ENCODE data around the gene SAA1.
"Not testable (repeated sequence)": the region's sequence is repeated elsewhere in the genome, so short reads cannot be mapped to it uniquely, and the experiment has no call there.

The SAA1 gene

DNA sequence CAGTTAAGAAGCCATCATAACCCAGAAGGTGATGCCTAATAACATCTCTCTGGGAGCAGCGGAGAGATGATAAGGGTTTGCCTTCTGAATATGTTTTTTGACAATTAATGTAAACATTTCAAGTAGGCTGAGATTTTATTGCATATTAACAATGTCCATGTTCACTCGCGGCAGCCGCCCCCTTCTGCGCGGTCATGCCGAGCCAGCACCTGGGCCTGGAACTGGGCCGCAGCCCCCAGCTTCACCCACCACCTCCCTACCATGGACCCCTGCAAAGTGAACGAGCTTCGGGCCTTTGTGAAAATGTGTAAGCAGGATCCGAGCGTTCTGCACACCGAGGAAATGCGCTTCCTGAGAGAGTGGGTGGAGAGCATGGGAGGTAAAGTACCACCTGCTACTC, 4.3 kb upstream of the SAA1 start:
- no peak for DNase-seq

DNA sequence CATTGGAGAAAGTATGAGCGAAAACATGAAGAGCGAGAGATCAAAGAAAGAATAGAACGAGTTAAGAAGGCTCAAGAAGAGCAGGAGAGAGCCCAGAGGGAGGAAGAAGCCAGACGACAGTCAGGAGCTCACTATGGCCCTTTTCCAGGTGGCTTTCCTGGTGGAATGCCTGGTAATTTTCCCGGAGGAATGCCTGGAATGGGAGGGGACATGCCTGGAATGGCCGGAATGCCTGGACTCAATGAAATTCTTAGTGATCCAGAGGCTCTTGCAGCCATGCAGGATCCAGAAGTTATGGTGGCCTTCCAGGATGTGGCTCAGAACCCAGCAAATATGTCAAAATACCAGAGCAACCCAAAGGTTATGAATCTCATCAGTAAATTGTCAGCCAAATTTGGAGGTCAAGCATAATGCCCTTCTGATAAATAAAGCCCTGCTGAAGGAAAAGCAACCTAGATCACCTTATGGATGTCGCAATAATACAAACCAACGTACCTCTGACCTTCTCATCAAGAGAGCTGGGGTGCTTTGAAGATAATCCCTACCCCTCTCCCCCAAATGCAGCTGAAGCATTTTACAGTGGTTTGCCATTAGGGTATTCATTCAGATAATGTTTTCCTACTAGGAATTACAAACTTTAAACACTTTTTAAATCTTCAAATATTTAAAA, 3.2 kb upstream of the SAA1 start:
- DNase-seq, result not testable (repeated sequence)

DNA sequence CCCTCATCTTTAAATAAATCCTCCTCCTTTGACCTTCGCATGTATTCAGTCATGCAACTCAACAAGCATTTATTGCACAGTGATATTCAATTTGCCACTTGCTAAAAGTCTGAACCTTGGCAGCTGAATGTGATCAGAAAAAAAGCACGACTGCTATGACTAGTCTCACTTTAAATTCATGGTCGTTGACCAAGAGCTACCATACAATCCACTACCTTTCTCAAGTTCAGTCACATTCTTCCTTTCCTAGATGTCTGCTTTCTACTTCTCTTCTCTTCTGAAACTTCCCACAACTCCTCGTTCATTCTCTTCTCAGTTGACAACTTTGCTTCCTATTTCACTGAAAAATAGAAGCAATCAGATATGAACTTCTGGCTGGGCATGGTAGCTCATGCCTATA, 2.0 kb upstream of the SAA1 start:
- no peak for DNase-seq

DNA sequence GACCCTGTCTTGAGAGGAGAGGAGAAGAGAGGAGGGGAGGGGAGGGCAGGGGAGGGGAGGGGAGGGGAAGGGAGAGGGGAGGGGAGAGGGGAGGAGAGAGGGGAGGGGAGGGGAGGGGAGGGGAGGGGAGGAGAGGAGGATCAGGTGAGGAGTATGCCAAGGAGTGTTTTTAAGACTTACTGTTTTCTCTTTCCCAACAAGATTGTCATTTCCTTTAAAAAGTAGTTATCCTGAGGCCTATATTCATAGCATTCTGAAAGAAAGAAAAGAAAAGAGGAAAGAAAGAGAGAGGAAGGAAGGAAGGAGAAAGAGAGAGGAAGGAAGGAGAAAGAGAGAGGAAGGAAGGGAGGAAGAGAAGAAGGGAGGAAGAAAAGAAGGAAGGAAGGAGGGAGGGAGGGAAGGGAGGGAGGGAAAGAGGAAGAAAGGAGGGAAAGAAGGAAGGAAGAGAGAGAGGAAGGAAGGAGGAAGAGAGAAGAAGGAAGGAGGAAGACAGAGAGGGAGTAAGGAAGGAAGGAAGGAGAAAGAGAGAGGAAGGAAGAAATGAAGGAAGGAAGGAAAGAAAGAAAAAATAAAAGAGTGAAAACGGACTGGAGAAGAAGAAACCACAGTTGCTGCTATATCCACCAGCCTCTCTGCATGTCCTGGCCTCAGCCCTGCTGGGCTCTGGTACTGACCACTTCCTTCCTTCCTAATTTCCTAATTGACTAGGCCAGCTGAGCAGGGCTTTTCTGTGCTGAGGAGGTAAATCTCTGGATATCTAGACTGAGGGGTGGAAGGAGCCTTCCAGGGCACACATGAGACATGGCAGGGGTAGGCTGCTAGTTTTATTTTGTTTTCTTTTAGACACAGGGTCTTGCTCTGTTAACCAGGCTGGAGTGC, 1.1 kb upstream of the SAA1 start:
- DNase-seq, result no peak

DNA sequence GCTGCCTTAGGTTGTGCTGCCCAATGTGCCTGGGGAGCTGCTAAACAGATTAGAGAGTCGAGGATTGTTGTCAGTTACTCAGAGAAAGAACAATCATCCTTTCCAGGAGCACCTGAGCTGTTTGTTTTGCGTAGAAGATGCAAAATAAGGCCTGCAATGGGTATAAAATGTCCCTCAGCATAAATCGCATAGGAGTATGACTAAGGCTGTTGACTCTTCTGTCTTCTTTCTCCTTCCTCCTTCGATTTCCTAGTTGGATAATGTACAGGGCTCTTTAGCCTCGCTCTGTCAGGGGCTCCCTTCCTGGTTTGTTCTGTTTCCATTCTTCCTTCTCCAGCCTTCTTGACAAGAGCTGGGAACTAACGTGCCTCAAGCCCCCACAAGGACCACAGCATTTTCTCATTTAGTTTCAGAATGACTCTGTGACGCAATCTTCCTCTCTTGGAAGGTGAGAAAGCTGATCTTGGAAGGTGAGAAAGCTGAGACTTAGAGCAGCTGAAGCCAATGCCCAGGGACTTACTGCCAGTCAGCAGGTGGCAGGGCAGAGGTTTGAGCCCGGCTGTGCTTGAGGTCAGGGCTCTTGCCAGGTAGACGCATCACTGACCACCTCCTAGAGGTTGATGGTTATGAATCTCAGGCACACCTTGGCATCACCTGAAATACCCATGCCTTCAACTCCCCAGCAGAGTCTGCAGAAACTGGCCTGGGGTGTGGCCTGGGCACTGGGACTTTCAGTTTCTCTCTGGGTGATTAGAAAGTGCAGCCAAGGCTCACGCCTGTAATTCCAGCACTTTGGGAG, 1.5 kb downstream of the SAA1 start:
- not testable (repeated sequence) for DNase-seq

DNA sequence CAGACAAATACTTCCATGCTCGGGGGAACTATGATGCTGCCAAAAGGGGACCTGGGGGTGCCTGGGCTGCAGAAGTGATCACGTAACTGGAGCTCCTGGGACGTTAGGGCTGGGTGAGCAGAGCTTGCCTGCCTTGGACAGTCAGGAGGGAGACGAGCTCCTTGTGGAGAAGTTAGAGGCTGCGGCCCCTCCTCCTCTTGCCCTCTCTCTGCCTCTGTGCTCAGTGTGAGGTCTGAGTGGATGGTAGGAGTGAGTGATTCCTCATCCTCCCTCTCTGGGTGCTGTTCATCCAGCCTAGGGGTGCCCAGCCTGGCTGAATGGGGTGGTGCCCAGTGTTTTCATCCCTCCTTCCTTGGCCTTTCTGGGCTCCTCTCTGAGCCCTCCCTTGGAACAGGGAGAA, 3.2 kb downstream of the SAA1 start:
- DNase-seq, result not testable (repeated sequence)

DNA sequence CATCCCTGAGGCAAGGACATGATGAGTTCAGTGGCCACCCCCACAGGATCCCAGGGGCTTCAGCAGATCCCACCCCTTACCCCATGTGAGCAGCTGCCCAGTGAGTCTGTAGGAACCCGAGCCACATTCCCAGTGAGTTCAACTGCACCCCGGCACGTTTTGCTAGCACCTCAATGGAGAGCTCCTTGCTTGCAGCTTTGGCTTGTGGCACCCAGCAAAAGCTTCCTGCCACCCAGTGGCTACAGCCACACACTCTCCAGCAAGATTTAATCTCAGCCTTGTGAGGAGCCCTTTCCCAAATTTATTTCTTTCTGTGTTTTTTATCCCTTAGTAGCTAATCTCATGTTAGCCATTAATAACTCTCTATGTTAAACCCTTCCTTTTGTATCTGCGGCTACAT, 4.0 kb downstream of the SAA1 start:
- DNase-seq, result no peak

DNA sequence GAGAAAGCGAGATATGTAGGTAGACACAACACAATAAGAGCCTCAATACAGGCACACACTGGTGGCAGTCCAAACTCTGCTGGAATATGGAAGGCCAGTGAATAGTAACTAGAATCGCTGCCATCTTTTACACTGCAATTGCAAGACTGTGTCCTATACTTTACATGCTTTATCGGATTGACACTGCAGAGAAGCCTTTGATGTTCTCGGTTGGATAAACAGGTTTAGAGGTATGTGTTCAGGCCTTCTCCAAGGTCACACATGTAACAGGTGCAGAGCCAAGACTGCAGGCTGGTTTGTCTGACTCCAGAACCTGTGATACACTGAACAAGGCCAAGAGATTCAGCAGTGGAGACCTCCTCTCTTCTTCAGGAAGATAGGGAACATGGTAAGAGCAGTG, 5.1 kb downstream of the SAA1 start:
- no peak for DNase-seq

DNA sequence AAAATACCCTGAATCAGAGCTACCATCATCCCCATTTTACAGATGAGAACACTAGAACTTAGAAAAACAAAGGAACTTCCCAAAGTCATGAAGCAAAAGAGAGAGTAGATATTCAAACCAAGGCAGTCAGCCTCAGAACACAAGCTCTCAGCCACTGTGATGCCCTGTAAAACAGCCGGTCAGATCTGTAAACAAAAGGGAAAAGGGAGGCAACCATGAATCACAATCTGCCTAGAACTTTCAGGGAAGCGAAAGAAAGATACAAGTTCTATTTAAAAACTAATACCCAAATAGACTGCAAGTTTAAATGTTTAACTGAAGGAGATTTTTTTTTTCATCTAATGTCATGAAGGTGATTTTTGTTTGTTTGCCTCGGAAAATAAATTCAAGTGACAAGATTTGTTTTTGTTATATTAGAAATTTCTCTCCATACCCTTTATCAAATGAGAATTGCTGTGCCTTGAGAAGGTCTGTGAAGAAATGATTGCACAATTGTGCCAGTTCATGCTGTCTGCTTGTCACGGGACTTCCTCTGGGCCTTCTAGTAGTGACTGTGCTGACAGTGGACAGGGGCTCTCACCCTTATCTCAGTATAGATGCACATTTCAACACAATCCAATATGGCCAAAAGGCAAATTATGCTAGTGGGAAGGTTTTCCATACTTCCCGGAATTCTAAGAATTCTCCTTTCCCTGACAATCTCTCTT, 11.7 kb downstream of the SAA1 start:
- no peak for DNase-seq

DNA sequence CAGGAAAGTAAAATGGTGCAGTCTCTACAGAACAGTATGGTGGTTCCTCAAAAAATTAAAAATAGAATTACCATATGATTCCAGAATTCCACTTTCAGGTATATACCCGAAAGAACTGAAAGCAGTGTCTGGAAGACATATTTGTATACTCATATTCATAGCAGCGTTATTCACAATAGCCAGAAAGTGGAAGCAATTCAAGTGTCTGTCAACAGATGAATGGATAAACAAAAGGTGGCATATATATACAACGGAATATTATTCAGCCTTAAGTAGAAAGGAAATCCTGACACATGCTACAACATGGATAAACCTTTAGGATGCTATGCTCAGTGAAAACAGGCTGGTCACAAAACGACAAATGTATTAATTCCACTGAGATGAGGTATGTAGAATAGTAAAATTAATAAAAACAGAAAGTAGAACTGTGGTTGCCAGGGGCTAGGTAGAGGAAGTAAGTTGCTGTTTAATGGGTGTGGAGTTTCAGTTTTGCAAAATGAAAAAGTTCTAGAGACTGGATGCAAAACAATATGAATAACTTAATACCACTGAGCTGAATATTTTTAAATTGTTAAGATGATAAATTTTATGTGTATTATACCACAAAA, 14.5 kb downstream of the SAA1 start:
- no peak for DNase-seq

DNA sequence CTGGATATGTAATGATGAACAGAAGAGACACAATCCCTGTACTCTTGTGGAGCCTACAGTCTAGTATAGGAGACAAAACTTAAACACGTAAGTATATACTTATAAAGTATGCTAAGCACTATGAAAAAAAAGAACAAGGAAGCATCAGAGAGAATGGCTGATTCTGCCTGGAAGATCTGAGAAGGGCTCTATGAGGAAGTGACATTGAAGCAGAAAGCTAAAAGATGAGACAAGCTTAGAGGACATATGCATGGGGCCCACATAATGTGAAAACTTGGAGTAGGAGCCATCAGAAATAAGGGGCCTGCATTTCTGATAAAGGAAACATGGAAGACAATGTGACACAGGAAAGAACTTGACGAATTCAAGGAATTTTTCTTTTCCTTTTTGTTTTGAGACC, 16.6 kb downstream of the SAA1 start:
- no peak for DNase-seq

DNA sequence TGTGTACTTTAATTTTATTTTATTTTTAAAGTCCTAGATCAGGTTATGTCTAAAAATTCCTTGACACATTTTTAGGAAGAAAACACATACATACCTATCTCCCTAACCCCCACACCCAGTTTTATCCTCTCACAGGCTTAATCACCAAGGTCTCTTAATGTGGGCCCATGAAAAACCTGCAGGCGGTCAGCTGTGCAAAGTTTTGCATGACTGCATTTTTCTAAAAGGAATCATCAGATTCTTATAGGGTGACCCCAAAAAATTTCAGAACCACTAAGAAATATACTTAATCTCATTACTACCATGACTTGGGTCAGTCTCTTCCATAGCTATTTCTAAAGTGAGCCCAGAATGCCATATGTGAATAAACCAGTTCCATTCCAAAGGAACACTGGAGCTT, 19.8 kb downstream of the SAA1 start:
- no peak for DNase-seq

DNA sequence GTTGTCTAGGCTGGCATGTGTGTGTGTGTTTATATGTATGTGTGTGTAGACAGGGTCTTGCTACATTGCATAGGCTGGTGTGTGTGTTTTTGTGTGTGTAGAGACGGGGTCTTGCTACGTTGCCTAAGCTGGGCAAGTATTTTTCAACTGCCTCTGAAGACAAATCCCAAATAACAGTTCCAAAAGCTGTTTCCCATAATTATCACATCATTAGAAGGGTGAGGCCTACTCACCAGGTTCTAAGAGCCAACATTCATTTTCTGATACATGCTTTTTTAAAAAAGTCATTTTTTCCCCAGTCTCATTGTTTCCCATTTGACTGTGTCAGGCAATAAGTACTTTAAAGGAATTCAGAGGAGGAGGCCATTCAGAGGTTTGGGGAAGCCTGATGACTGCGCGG, 22.8 kb downstream of the SAA1 start:
- no peak for DNase-seq

DNA sequence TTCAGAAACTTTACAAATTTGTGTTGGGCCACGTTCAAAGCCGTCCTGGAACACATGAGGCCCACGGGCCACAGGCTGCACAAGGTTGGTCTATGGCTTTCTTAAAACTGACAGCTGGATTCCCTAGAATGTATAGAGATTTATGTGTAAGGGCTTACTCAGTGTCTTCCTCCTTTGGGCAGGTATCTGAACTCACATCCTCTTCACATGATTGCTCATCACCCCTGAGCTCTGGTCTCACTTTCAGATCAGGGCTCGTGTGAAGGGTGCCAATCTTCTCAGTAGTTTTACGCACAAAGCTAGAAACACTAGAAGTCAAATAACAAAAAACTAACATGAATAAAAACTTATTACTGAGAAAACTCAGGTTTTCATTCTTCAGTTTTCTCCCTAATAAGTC, 28.8 kb downstream of the SAA1 start:
- no peak for DNase-seq

DNA sequence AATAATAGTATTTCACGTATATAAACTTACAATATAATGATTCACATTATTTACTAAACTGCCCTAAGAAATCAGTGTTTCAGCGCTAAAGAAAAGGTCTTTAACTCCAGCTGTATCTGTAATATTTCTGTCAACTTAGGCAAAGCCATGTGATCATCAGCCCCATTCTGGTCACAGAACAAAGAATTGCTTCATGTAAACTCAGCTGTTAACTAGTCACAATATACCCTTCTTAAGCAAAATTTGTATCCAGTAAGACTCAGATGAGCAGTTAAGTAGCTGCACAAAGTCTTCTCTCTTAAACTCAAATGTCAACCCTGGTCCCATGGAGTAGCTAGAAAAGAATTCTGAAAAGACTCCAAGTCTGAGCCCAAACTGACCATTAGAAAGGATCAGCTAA, 29.3 kb downstream of the SAA1 start:
- no peak for DNase-seq

DNA sequence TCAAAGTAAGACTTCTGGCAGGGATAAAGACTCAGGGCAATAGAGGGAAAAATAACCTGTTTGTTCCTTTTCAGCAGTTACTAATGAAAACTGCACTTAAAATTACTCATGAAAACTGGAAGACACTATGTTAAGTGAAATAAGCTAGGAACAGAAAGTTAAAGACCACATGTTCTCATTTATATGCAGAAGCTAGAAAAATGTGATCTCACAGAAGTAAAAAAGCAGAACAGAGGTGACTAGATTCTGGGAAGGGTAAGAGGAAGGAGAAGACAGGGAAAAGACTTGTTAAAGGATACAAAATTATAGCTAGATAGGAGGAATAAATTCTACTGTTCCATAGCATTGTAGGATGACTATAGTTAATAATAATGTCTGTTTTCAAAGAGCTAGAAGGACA, 33.7 kb downstream of the SAA1 start:
- no peak for DNase-seq

DNA sequence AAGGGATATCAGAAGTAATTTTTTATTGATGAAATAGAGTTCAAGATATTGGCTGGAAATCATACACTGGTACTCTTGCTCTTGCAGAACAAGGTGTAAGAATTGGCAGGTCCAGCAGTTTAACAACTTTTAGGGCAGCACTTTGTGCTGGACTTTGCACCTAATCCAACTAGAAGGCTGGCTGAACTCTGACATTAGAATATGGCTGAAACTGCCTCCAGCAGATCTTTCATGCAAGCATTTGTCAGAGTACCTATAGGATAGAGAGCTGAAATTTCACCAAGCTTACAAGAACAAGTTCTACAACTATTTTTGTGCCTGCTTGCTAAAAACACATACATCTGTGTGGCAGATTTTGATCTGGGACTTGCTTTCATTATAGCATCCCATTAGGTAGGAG, 38.7 kb downstream of the SAA1 start:
- no peak for DNase-seq

DNA sequence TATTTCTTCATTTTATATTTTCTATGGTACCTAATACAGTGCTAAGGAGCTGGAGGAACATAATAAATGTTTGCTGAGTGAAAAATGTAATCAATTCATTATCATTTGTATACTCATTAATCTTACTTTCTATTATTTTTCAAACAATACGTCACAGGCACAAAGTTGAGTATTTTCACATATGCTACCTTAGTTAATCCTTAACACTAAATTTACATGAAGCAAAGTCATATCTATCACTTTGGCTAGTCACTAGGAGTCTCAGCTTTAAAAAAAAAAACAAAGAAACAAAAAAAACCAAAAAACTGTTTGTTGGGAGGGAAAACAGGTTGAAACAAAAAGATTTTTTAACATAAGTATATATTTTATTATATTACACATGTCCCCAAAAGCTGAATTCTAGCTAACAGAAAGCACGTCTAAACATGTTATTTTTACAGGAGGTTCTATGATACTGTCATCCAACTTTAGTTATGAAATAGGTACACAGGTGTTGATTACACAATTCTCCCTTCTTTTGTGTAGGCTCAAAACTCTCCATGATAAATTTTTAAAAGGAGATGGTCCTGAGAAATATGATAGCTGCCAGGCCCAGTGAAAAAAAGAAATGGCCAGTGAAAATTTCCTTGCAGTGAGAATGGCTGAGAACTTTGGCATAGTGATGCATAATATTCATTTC, 41.5 kb downstream of the SAA1 start:
- DNase-seq, result no peak

DNA sequence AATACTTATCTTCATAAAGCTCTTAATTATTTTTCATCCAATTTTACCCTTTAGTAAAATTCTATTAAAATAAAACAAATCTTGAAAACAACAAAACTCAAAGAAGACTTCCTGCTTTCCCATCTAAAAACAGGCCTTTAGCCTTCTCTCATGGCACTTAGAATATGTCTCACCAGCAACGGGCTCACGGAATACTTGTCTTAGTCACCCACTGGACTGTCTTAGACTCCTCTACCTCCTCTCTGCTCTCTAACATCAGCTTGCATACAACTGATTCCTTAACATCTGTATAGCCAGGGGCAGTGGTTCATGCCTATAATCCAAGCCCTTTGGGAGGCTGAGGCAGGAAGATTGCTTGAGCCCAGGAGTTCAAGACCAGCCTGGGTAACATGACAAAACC, 42.2 kb downstream of the SAA1 start:
- no peak for DNase-seq

DNA sequence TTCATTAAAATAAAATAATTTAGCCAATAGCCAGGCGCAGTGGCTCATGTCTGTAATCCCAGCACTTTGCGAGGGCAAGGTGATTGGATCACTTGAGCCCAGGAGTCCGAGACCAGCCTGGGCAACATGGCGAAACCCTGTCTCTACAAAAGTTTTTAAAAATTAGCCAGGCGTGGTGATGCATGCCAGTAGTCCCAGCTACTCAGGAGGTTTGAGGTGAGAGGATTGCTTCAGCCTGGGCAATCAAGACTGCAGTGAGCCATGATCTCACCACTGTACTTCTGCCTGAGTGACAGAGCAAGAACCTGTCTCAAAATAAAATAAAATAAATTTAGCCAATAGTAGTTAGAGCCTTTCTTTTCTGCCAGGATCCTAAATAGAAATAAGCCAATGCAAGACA, 43.6 kb downstream of the SAA1 start:
- DNase-seq, result no peak

DNA sequence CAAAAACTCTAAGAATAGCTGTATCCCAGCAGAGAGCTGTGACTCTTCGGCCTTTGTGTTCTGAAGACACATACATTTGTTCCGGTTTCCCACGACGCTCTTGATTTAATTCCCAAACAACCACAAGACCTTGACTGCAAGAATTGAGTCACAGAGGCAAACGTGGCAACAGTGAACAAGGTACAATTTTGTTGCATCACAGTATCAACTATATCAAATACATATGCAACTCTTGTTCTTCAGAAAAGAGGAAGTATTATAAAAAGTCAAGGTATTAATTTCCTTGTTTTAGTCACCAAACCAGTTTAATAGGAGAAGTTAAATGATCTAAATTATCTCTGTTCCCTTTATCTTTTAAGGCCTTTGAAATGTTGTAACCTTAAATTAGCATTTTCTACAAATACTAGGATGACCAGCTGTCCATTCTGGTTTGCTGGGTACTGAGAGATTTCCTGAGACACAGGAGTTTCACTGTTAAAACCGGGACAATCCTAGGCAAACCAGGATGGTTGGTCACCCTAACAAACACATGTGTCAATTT, 44.8 kb downstream of the SAA1 start:
- no peak for DNase-seq

DNA sequence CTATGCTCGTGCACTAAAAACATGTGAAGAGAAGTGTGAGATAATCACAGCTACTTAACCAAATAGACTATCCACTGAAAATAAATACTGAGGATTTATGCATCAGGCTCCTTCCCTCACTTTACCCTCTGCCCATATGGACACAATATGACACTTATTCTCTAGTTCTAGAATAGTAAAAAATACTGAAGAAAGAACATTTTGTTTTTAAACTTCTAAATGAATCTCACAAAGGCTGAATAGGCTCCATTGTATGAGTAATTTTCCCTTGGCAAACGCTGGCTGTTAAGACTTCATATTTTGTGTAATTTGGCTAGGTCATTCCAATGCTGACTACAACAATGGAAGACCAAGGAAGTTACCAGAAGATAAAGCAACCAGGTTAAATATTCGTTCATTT, 45.9 kb downstream of the SAA1 start:
- DNase-seq, result no peak

All from amniotic stem cell (primary cell).